ENCODE data around the gene B4GALNT4. TPM values are rescaled to one million over a fixed set of nuclear protein-coding genes. Genes with fewer than 3 reads are reported as not detected.
"Not testable (repeated sequence)": the region's sequence is repeated elsewhere in the genome, so short reads cannot be mapped to it uniquely, and the experiment has no call there.

Gene B4GALNT4
- total RNA-seq, 1 experiment from 2014 or later = 3.0 TPM

DNA sequence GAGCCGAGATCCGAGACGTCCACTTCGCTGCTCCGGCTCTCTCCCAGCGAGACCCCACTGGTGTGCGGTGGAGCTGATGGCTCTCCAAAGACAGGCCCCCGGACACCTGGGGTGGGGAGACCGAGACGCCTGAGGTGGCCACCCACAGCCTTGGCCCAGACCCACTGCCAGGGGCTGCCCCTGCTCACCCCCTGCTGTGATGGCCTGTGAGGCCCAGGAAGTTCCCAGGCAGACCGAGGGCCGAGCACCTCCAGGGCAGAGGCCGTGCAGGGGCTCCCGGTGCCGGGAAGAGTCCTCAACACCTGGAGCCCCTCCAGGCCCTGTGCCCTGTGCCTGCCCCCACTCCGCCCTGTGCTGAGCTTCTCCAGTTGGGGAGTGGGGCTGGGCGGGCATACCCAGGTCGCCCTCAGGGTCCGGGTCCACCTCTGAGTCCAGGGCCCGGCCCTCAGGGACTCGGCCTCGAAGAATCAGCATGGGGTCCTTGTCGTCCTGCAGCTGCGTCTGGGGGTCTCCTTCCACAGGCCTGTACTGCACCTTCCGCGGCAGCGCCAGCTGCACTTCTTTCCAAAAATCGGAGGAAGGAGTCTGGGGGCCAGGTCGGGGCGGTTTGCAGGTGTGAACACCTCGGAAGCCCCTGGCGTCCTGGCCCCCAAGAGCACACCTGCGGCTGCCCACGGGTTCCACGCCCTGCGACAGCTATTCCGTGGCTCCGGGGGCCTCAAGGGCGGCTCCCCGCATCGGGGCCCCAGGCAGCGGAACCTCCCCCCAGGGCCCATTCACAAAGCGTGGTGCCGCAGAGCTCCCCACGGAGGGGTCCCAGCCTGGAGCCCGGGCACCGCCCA lies 36.9 kb downstream of the B4GALNT4 start:
- DNase-seq (ENCODE audit: low read depth) = no peak

DNA sequence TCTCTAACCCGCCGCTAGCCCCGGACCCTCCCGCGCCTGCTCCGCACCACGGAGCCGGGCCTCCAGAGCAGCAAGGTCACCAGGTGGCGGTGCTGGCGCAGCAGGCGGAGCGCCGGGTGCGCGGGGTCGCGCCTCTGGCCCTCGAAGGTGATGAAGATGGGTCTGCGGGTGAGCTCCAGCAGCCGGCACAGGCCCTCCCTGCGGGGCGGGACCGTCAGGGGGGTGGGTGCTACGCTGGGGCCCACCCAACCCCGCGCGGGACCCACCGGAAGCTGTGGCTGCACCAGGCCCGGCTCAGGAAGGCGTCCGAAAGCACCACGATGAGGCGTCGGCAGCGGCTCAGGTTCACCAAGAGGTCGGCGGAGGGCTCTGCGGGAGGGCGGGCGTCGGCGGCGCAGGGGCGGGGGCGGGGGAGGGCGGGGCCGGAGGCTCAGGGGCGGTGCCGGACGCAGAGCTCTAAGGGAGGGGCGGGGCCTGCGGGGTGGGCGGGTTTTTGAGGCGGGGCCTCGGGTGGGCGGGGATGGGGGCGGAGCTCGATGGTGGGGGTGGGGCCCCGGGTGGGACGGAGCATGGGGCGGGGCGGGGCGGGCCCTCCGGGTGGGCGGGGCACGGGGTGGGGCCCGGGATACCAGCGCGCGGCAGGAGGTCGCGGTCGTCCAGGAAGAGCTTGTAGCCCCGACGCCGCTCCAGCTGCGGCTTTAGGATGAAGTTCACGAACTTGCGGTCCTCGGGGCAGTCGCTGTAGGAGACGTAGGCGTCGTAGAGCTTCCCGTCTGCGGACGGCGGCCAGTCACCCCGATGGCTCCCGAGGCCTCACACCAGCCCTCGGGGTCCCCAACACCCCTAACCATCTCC lies 37.7 kb downstream of the B4GALNT4 start:
- DNase-seq (ENCODE audit: low read depth) = no peak

GRCh38 chr11:407651-408123 lies 38.4 kb downstream of the B4GALNT4 start:
- no peak for DNase-seq (ENCODE audit: low read depth)

- DNase-seq (ENCODE audit: low read depth) = no peak
These were observed 39.1 kb downstream of the B4GALNT4 start for GRCh38 chr11:408154-409007.

DNA sequence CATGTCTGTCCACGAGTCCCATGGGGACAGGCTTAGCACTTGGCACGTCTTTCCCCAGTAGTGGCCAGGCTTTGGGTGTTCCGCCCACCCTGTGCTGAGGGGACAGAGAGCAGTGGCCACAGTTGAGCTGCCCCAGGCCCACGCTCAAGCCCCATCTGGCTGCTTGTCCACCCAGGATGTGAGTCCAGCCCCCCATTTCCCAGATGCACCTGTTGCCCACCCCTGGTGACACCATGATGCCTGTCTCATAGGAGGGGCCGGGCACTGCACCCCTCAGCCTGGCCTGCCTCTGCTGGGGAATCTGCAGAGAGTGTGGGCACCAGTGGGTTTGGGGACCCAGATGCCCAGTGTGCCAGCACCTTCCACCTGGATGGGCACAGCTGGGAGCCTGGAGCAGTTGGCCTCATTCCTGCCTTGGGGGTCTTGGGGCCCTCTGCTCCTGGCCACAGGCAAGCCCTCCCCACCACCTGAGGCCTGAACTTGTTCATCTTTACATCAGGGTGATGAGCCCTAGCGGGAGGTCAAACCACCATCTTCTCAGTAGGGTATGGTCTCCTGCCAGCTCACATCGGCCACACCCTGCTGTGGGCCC lies 39.8 kb downstream of the B4GALNT4 start:
- DNase-seq (ENCODE audit: low read depth) = no peak

DNA sequence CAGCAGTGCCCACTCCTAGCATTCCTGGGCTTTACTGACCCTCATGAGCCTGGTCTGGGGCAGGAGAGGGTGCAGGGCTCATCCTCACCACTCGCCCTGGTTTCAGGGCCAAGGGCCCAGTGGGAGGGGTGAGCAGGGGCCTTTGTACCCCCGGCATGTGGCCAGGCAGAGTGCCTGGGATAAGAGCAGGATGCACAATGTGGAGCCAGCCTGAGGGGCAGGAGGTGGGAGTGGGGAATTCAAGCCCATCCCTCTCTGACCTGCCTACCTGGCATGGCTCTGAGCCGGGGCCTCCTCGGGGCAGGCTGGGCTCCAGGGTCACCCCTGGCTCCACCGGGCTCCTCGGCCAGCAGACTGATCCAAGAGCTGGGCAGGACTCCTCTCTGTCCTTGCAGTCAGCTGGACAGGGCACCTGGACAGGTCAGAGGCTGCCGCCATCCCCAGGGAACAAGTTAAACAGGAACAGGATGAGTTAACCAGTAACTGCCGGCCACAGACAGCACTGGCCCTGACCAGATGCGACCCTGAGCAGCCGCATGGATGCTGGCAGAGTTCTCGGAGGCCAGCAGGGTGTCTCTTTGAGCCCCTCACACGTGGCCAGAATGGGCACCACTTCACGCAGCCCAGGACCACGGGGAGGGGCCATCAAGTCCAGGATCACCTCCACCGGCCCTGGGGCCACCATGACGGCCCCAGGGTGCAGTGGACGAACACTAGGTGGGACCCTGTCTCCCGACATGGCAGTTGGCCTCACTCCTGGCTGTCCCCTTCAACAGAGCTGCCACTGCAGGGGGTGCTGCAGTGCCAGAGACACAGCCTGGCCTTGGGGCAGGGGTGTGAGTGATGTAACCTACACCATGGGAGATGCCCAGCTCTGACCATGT lies 40.5 kb downstream of the B4GALNT4 start:
- DNase-seq (ENCODE audit: low read depth) = no peak

GRCh38 chr11:410711-411110 lies 41.4 kb downstream of the B4GALNT4 start:
- not testable (repeated sequence) for DNase-seq (ENCODE audit: low read depth)

GRCh38 chr11:411520-411919 lies 42.2 kb downstream of the B4GALNT4 start:
- DNase-seq (ENCODE audit: low read depth) = not testable (repeated sequence)

DNA sequence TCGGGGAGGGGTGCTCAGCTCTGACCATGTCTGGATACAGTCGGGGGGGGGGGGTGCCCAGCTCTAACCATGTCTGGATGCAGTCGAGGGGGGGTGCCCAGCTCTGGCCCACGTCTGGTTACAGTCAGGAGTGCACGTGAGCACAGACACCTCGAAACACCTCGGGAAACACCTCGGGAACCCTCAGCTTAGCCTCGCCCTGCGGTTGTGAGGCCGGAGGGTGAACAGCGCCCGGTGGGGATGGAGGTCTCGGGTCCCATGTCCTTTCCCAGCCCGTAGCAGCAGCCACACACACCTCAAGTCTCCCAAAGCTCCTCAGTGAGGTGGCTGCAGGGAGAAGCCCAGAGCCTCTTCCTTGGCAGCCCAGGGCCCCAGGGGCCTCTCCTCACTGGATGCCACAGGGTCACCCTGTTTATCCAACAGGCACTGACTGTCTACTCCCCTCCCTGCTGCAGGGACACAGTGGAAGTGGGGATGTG lies 43.4 kb downstream of the B4GALNT4 start:
- no peak for DNase-seq (ENCODE audit: low read depth)

DNA sequence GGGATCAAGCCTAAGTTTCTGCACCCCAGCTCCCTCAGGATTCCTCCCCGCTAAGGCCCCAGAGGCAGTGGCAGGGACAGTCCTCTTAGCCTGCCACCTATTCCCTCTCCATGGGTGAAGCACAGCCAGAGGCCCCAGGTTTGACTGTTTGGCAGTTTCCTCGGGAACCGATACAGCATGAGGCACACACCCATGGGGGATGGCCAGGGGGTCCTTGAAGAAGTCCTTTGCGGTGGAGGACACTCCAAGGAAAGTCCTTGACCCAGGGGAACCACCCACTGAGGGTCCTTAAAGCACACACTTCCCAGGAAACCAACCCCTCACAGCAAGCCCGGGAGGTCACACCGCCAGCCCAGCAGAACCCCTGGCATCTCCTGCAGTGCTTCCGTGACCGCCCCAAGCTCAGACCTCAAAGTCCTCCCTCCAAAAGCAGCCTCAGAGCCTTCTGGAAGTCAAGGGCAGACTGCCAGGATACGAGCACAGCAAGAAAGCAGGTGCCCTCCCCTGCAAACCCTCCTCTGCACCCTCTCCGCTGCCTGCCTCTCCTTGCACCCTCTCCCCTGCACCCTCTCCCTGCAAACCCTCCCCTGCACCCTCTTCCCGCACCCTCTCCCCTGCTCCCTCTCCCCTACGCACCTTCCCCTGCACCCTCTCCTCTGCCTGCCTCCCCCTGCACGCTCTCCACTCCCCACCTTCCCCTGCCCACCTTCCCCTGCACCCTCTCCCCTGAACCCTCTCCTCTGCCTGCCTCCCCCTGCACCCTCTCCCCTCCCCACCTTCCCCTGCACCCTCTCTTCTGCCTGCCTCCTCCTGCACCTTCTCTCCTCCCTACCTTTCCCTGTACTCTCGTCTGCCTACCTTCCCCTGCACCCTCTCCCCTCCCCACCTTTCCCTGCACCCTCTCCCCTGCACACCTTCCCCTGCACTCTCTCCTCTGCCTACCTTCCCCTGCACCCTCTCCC lies 44.1 kb downstream of the B4GALNT4 start:
- no peak for DNase-seq (ENCODE audit: low read depth)

- no peak for DNase-seq (ENCODE audit: low read depth)
These were observed 45.1 kb downstream of the B4GALNT4 start for GRCh38 chr11:414318-414857.

DNA sequence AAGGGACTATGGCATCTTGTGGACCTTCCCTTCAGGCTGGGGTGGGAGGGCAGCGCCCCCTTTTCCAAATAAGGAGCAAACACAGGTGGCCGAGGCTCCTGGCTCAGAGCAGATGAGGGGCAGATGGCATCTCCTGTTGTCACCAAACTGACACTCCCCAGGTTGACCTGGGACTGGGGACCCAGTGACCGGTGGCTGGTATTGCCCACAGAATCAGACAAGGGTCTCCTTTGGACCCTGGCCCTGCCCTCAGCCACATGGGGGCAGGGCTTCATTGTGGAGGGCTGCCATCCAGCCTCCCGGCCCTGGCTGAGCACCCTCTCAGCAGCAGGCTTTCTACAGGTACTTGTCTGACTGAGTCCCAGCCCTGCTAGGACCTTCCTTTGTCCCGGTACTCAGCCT lies 46.3 kb downstream of the B4GALNT4 start:
- DNase-seq (ENCODE audit: low read depth) = no peak

DNA sequence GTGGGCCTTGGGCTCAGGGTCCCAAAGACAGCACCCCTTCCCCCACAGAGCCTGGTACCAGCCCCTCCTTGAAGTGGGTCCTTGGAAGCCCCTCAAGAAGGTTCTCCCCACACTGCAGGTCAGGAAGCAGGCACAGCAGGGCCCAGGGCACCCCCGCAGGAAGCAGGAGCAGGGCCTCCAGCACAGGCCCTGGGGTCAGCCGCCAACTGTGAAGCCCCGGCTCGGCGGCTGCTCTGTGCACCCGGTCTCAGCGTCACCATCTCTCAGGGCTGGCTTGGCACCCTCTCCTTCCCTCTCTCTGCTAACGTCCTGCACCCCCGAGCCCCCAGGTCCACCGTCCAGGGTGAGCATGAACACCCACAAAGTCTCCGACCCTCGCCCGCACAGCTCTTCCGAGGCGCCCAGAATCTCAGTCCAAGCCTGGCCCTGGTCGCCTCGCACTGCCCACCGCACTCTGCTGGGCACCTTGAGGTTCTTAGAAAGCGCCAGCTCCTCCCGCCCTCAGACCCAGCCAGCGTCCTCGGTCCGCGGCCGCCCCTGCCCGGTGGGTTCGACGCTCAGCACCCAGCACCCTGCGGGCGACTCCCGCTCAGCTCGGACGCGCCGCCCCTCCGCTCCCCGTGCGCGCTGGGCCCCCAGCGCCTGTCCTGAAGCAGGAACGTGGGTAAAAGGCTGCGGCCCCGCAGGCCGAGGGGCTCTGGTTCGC lies 46.9 kb downstream of the B4GALNT4 start:
- DNase-seq (ENCODE audit: low read depth) = no peak

DNA sequence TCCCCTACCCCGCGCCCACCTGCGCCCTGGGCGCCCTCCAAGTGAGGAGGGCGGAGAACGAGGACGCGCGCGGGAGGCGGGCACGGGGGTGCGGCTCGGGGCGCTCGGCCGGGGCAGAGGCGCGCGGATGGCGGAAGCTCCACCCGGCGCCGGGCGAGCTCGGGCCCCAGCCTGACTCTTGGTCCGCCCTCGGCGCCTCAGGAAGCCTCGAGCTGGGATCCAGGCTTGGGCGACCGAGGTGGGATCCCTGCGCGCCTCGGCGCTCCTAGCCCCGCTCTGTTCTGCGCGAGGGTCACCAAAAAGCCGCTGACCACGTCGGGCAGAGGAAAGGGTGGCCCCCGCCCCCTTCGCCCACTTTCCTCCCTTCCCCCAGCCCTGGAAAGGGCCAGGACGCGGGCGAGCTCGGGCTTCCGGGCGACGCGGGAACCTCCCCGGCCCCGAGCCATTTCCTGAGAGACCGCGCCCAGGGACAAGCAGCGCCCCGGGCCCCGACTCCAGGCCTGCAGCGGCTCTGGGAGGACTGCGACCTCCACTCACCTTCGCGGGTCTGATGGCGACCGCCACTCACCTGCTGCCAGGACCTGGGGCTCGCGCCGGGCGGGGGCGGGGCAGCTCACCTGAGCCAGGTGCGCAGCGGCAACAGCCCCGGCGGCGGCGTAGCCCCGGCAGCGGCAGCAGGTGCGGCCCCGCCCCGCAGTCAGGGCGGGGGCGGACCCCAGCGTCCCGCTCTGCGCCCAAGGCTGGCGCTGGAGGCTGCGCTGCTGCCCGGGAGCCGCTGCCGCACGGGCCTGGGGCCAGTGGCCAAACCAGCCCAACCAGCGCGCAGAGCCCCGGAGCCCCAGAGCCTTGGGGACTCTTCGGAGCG lies 47.7 kb downstream of the B4GALNT4 start:
- DNase-seq (ENCODE audit: low read depth) = no peak

DNA sequence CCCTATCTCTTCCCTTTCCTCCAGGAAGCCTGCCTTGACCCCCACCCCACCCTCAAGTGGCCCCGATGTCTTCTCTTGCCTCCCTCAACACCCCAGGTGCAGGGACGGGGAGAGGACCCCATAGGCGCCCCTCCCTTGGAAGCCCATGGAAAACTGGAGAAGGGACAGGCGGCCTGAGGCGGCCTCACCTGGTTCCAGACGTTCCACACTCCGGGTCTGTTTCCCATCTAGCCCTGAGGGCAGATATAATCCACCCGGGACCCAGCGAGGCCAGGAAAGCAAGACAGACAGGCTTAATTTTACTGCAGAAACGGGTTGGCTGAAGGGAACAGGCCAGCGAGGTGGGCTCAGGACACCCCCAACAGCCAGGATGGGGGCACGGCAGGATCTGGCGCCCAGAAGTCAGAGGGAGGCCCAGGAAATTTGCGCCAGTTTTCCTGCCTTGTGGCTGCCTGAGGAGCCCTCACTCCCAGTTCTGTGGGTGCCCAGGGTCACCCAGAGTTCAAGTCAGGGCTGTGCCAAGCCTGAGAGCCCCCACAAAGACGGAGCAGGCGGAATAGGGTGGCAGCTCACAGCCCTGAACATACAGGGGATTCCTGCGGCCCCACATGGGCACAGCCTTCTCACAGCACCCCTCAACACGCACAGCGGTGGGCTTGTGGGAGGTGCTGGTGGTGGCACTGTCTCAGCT lies 48.5 kb downstream of the B4GALNT4 start:
- no peak for DNase-seq (ENCODE audit: low read depth)

Measured in HT1080 (cell line).